Dendritic cell treated with granulocyte-macrophage colony-stimulating factor and Interleukin-4, amounts not matched to agents 40 ng/mL and 50 ng/mL, for 4 days (primary cell): ENCODE results near the gene RASGRP1.

Experiments used
- H3K27ac Mint-ChIP-seq: one replicate; pipeline ENCODE4 v1.8.0; 2022; ENCODE audit warnings: mild to moderate bottlenecking, mixed read lengths
- H3K27me3 Mint-ChIP-seq: one replicate; pipeline ENCODE4 v1.8.0; 2022; ENCODE audit warnings: mild to moderate bottlenecking, mixed read lengths
- H3K36me3 Mint-ChIP-seq: one replicate; pipeline ENCODE4 v1.8.0; 2022; ENCODE audit warnings: low read depth, mixed read lengths
- H3K4me1 Mint-ChIP-seq: one replicate; pipeline ENCODE4 v1.8.0; 2022; ENCODE audit warnings: low read depth, mixed read lengths
- H3K4me3 Mint-ChIP-seq: one replicate; pipeline ENCODE4 v1.8.0; 2022; ENCODE audit warnings: mild to moderate bottlenecking, moderate library complexity, mixed read lengths
- H3K9me3 Mint-ChIP-seq: one replicate; pipeline ENCODE4 v1.8.0; 2022; ENCODE audit warnings: mixed read lengths
- intact Hi-C: fragments of 100-400 bp; cut with micrococcal nuclease; formaldehyde crosslinking; loops from one replicate; pipeline ENCODE4 v1.15.0; 2022

The RASGRP1 gene

GRCh38 chr15:38464675-38465074 lies 99.9 kb downstream of the RASGRP1 start:
- Mint-ChIP-seq H3K9me3 (no peaks in the 10 kb centered on the region), H3K27ac (no peak overlapping the region), H3K36me3 (peaks cover 6% of the 10 kb centered on the region), H3K4me3 (no peak overlapping the region), H3K4me1 (peaks cover 19% of the 10 kb centered on the region), H3K27me3 (no peaks in the 10 kb centered on the region)
- intact Hi-C loops = no loop called here

DNA sequence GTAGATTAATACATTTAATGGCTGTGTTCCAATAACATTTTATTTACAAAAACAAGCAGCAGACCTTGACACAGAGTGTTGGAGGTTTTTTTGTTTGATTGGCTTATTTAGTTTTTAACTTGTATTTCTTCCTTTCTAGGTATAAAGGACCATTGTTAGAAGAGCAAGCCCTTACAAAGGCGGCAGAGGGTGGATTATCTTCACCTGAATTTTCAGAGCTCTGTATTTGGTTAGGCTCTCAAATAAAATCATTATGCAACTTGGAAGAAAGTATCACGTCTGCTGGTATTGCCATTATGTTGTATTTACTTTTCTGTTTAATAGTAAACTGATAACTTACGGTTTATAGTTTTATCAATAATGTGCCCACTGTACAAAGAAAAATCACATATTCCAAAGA lies 100.7 kb downstream of the RASGRP1 start:
- peaks cover 27% of the 10 kb centered on the region for H3K4me1 Mint-ChIP-seq
- intact Hi-C loops = no loop called here
- peaks cover 11% of the 10 kb centered on the region for H3K36me3 Mint-ChIP-seq
- H3K27me3 Mint-ChIP-seq = no peaks in the 10 kb centered on the region
- H3K27ac Mint-ChIP-seq = no peak overlapping the region
- H3K4me3 Mint-ChIP-seq = no peak overlapping the region
- no peaks in the 10 kb centered on the region for H3K9me3 Mint-ChIP-seq

- Mint-ChIP-seq H3K4me3 (no peak overlapping the region), H3K36me3 (peaks cover 13% of the 10 kb centered on the region), H3K9me3 (no peaks in the 10 kb centered on the region), H3K27me3 (no peaks in the 10 kb centered on the region), H3K4me1 (peaks cover 40% of the 10 kb centered on the region), H3K27ac (no peak overlapping the region)
- intact Hi-C loops = no loop called here
Observed at GRCh38 chr15:38461066-38461833, 103.4 kb downstream of the RASGRP1 start.

DNA sequence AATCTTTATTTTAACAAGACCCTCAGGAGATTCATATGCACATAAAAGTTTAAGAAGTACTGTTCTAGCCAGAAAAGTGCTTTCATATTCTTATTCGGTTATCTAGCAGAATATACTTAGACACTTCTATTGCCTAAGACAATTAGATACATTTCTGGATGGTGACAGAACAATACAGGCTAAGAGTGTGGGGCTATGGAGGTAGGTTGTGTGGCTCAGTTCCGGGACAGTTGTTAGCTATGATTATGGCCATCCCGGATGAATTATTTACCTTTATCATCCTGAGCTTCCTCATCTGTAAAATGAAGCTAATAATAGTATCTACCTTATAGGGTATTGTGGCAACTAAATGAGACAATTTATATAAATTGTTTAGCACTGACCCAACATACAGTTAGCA lies 104.1 kb downstream of the RASGRP1 start:
- H3K9me3 Mint-ChIP-seq = no peaks in the 10 kb centered on the region
- H3K27ac Mint-ChIP-seq = no peak overlapping the region
- peaks cover 46% of the 10 kb centered on the region for H3K4me1 Mint-ChIP-seq
- H3K36me3 Mint-ChIP-seq = peaks cover 13% of the 10 kb centered on the region
- H3K27me3 Mint-ChIP-seq = no peaks in the 10 kb centered on the region
- intact Hi-C loops = no loop called here
- H3K4me3 Mint-ChIP-seq = no peak overlapping the region

DNA sequence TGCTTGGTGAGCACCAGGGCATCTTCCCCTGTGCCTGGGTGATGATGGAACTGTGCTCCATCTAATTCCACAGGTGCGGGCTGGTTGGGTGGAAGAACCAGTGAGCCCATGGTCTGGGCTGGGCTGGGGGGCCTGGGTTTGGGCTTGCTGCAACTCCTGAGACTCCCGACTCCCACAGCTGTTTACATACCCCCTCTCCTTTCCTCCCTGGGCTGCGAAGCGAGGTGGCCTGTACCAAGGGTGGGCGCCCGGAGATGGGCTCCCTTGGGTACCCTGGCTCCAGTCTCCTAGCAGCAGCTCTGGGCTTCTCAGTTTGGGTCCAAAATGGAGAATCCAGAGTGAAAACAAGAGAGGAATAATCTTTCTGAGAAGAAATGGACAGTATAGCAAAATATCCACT lies 105.1 kb downstream of the RASGRP1 start:
- Mint-ChIP-seq H3K36me3 (peaks cover 19% of the 10 kb centered on the region), H3K4me3 (no peak overlapping the region), H3K27me3 (no peaks in the 10 kb centered on the region), H3K27ac (peak overlapping the region; percentile 1), H3K4me1 (peaks cover 55% of the 10 kb centered on the region), H3K9me3 (no peaks in the 10 kb centered on the region)
- intact Hi-C loops = no loop called here

DNA sequence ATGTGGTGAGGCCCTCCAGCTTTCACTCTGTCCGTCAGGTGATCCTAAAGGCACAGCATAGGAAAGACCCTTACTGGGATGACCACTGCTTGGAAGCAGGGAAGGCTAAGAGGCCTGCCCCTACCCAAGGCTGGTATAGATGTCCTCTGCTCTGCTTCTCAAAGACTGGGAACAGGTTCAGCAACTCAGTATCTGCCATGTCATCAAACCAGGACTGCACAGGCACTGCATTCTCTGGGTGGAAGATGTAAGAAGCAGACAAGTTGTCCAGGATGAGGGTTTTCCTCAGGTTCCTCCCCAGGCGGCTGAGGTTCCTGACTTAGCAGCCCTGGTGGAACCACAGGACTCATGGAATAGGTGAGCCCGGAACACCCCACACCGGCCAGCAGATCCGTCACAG lies 106.0 kb downstream of the RASGRP1 start:
- H3K27ac Mint-ChIP-seq = peak overlapping the region; percentile 1
- H3K27me3 Mint-ChIP-seq = no peaks in the 10 kb centered on the region
- intact Hi-C loops = no loop called here
- H3K4me1 Mint-ChIP-seq = peaks cover 55% of the 10 kb centered on the region
- H3K4me3 Mint-ChIP-seq = no peak overlapping the region
- H3K36me3 Mint-ChIP-seq = peaks cover 25% of the 10 kb centered on the region
- no peaks in the 10 kb centered on the region for H3K9me3 Mint-ChIP-seq

DNA sequence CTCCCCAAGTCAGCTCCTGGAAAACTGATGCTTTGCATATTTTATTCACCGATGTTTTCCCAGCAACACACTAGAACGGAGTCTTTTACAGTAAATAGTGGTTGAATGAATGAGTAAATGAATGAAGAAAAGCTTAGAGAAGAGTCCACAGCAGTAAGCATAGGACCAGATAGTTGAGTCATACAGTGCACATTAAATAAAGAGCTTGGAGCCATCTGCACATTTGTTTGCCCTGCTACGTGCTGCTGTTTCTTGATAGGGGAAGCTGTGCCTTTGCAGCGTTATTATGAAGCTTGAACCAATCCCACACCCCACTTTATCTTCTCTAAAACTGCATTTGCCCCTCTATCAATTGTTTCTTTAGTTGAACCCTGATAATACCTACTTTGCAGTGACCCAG lies 109.5 kb downstream of the RASGRP1 start:
- H3K4me1 Mint-ChIP-seq = peaks cover 46% of the 10 kb centered on the region
- peaks cover 9% of the 10 kb centered on the region for H3K9me3 Mint-ChIP-seq
- H3K27me3 Mint-ChIP-seq = peaks cover 7% of the 10 kb centered on the region
- H3K36me3 Mint-ChIP-seq = peaks cover 25% of the 10 kb centered on the region
- peak overlapping the region; percentile 90 for H3K4me3 Mint-ChIP-seq
- intact Hi-C loops = no loop called here
- H3K27ac Mint-ChIP-seq = peak overlapping the region; percentile 92

DNA sequence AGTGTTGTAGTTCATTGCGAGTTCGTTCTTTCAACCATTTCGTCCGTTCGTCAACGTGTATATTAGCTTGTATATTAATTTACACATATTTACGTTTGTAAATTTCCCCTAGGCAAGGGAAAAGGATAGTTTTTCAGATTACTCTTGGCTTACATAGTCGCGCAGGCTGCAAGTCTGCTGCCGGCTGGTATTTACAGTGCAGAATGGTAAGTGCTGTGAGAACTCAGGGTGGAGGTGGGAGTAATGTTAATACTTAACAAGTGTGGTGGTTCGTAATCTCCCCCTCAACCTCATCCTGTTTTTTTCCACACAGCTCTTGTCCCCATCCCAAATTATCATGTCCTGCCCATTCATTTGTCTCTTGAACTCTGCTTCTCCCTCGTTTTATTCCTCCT lies 109.9 kb downstream of the RASGRP1 start:
- Mint-ChIP-seq H3K4me3 (peak overlapping the region; percentile 90), H3K27ac (peak overlapping the region; percentile 92), H3K36me3 (peaks cover 25% of the 10 kb centered on the region), H3K9me3 (peaks cover 9% of the 10 kb centered on the region), H3K4me1 (peaks cover 42% of the 10 kb centered on the region), H3K27me3 (peaks cover 8% of the 10 kb centered on the region)
- intact Hi-C loops = no loop called here

- peaks cover 8% of the 10 kb centered on the region for H3K27me3 Mint-ChIP-seq
- intact Hi-C loops = no loop called here
- peak within 1 kb of the TSS; percentile 92 for H3K27ac Mint-ChIP-seq
- H3K4me3 Mint-ChIP-seq = peak within 1 kb of the TSS; percentile 90
- H3K9me3 Mint-ChIP-seq = peaks cover 9% of the 10 kb centered on the region
- peaks cover 22% of the 10 kb centered on the region for H3K36me3 Mint-ChIP-seq
- peaks cover 37% of the 10 kb centered on the region for H3K4me1 Mint-ChIP-seq
Observed at GRCh38 chr15:38453971-38454695, 110.5 kb downstream of the RASGRP1 start, which contains the start of gene FAM98B. Gene FAM98B (plus strand): TSS chr15:38454127. CDS start chr15:38454162, 35 bp downstream.

DNA sequence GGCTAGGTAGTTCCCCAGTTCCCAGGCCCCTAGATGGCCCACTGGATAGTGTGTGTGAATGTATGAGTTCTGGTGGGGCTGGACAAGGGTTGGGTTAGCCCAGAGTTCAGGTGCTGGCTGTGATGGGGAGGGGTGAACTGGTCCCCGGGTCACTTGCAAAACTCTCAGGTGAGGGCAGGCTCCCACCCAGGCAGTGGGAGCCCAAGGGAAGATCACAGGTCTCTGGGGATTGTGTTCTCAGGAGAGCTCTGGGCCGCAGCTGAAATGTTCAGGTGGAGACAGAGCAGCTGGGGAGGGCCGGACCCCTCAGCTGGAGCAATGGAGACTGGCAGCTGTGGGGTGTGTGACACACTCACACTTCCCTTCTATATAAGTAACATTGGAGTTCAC lies 123.5 kb downstream of the RASGRP1 start:
- H3K4me1 Mint-ChIP-seq = peaks cover 19% of the 10 kb centered on the region
- H3K36me3 Mint-ChIP-seq = no peaks in the 10 kb centered on the region
- H3K27me3 Mint-ChIP-seq = no peaks in the 10 kb centered on the region
- H3K27ac Mint-ChIP-seq = peak overlapping the region; percentile 46
- no peaks in the 10 kb centered on the region for H3K9me3 Mint-ChIP-seq
- intact Hi-C loops = loop anchor here (2.0 kb wide), 1 partner anchor 250 kb away; no protein-coding TSS in a partner anchor
- H3K4me3 Mint-ChIP-seq = no peak overlapping the region

DNA sequence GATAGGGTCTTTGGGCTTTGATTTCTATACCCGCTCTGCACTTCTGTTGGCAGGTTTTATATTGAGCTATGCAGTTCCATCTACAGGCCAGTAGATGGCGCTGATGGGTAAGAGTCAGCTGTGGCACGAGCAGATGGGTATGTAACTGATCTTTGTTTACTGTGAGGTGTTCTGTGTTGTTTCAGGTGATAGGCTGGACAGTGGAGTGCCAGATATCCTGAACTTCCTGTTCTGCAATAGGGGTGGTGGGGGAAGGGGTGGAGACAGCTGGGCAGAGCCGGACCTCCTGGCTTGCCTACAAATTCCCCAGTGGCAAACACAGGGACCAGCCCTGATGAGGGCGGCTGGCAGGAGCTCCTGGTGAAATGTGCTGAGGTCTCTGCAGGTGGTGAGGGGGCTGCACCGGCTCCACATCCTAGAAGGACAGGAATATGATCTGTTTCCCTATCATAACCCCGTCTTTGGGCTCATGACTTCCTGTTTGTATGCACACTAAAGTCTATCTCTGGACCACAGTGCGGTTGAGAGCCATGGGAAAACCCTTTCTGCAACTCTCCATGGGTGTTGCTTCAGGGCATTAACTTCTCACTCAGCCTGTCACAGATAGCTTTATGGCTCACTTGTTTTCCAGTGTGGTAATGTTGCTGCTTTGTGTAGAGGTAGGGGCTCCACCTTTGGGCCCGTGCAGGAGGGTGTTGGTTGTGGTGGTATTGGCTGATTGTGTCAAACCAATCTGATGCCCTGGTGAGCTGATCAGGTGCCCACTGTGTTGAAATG lies 124.1 kb downstream of the RASGRP1 start:
- no peak overlapping the region for H3K4me3 Mint-ChIP-seq
- H3K4me1 Mint-ChIP-seq = peaks cover 19% of the 10 kb centered on the region
- no peak overlapping the region for H3K27ac Mint-ChIP-seq
- no peaks in the 10 kb centered on the region for H3K27me3 Mint-ChIP-seq
- H3K36me3 Mint-ChIP-seq = no peaks in the 10 kb centered on the region
- no peaks in the 10 kb centered on the region for H3K9me3 Mint-ChIP-seq
- intact Hi-C loops = loop anchor here (1.0 to 2.0 kb wide), 2 partner anchors 250 to 259 kb away; no protein-coding TSS in a partner anchor
